ENCODE results near the gene AQP4. TPM values are rescaled to one million over a fixed set of nuclear protein-coding genes. Genes with fewer than 3 reads are reported as not detected.

Gene AQP4
- total RNA-seq, 6 donors from 2014 or later = 61.8 to 317 (median 239) TPM

GRCh38 chr18:26875040-26875654, 9.6 kb upstream of the AQP4 start:
- no peak overlapping the region for H3K4me3 ChIP-seq
- H3K4me1 ChIP-seq = no peaks in the 10 kb centered on the region
- H3K27me3 ChIP-seq = no peaks in the 10 kb centered on the region
- WGBS, 2 donors = 76 to 88% methylated on average over 2 of the region's 2 CpGs
- H3K9me3 ChIP-seq = no peaks in the 10 kb centered on the region
- TF ChIP-seq POLR2A (IDR thresholded peaks at IDR 0.05) (no peak), CTCF (IDR thresholded peaks at IDR 0.05) (no peak), POLR2AphosphoS5 (IDR thresholded peaks at IDR 0.05) (no peak), EP300 (IDR thresholded peaks at IDR 0.05) (no peak)
- DNase-seq = no peak
- no peak overlapping the region for H3K27ac ChIP-seq
- no peaks in the 10 kb centered on the region for H3K36me3 ChIP-seq
- ATAC-seq (ENCODE audit: low FRiP score in 2 of 2) = no peak

- ATAC-seq (ENCODE audit: low FRiP score in 2 of 2) (no peak), DNase-seq (no peak)
- no peaks in the 10 kb centered on the region for H3K9me3 ChIP-seq
- H3K4me3 ChIP-seq = no peak overlapping the region
- no peaks in the 10 kb centered on the region for H3K36me3 ChIP-seq
- H3K27ac ChIP-seq = no peak overlapping the region
- H3K4me1 ChIP-seq = no peaks in the 10 kb centered on the region
- no peaks in the 10 kb centered on the region for H3K27me3 ChIP-seq
- TF ChIP-seq EP300 (IDR thresholded peaks at IDR 0.05) (no peak), POLR2AphosphoS5 (IDR thresholded peaks at IDR 0.05) (no peak), CTCF (IDR thresholded peaks at IDR 0.05) (no peak), POLR2A (IDR thresholded peaks at IDR 0.05) (no peak)
Measured at GRCh38 chr18:26874283-26874682, 8.8 kb upstream of the AQP4 start.

GRCh38 chr18:26869640-26870039, 4.1 kb upstream of the AQP4 start:
- Histone ChIP-seq H3K9me3 (no peaks in the 10 kb centered on the region), H3K36me3 (no peaks in the 10 kb centered on the region), H3K27ac (no peak overlapping the region), H3K27me3 (no peaks in the 10 kb centered on the region), H3K4me3 (no peak overlapping the region), H3K4me1 (peaks cover 0 to 13% (median 3%) of the 10 kb centered on the region in 4 donors)
- DNase-seq = no peak
- WGBS, 2 donors = 62 to 67% methylated on average over 1 of the region's 1 CpG
- no peak for TF ChIP-seq POLR2AphosphoS5 (IDR thresholded peaks at IDR 0.05)
- no peak for TF ChIP-seq CTCF (IDR thresholded peaks at IDR 0.05)
- TF ChIP-seq POLR2A (IDR thresholded peaks at IDR 0.05) = no peak
- TF ChIP-seq EP300 (IDR thresholded peaks at IDR 0.05) = no peak
- no peak for ATAC-seq (ENCODE audit: low FRiP score in 2 of 2)

GRCh38 chr18:26868968-26869586, 3.6 kb upstream of the AQP4 start:
- TF ChIP-seq EP300 (IDR thresholded peaks at IDR 0.05) = no peak
- TF ChIP-seq POLR2AphosphoS5 (IDR thresholded peaks at IDR 0.05) = no peak
- no peak for TF ChIP-seq POLR2A (IDR thresholded peaks at IDR 0.05)
- TF ChIP-seq CTCF (IDR thresholded peaks at IDR 0.05) = no peak
- H3K4me1 ChIP-seq = peaks cover 0 to 13% (median 3%) of the 10 kb centered on the region in 4 donors
- H3K27me3 ChIP-seq = no peaks in the 10 kb centered on the region
- peak overlapping the region in 2 of 4 donors; percentile 13 to 23 for H3K4me3 ChIP-seq
- WGBS, 2 donors = 43 to 52% methylated on average over 6 of the region's 6 CpGs
- no peak for ATAC-seq (ENCODE audit: low FRiP score in 2 of 2)
- no peaks in the 10 kb centered on the region for H3K9me3 ChIP-seq
- no peaks in the 10 kb centered on the region for H3K36me3 ChIP-seq
- no peak for DNase-seq
- H3K27ac ChIP-seq = peak overlapping the region; percentile 10 to 62 (median 34)

GRCh38 chr18:26867471-26867870, 2.0 kb upstream of the AQP4 start:
- WGBS, 2 donors = 61 to 62% methylated on average over 4 of the region's 4 CpGs
- H3K27ac ChIP-seq = peak overlapping the region; percentile 13 to 58 (median 52)

More at GRCh38 chr18:26867471-26867870, 2.0 kb upstream of the AQP4 start:
- peaks cover 0 to 20% (median 4%) of the 10 kb centered on the region in 4 donors for H3K4me1 ChIP-seq
- no peaks in the 10 kb centered on the region for H3K9me3 ChIP-seq
- TF ChIP-seq EP300 (IDR thresholded peaks at IDR 0.05) = no peak
- no peak for TF ChIP-seq POLR2AphosphoS5 (IDR thresholded peaks at IDR 0.05)
- TF ChIP-seq POLR2A (IDR thresholded peaks at IDR 0.05) = no peak
- no peak for TF ChIP-seq CTCF (IDR thresholded peaks at IDR 0.05)
- no peak overlapping the region for H3K4me3 ChIP-seq
- peaks cover 0 to 3% (median 0%) of the 10 kb centered on the region in 4 donors for H3K27me3 ChIP-seq
- H3K36me3 ChIP-seq = no peaks in the 10 kb centered on the region
- DNase-seq = no peak
- ATAC-seq (ENCODE audit: low FRiP score in 2 of 2) = no peak

Measured in upper lobe of left lung (tissue), 6 donors.